Stimulated activated naive CD4-positive, alpha-beta T cell (primary cell): Measurements from ENCODE around the gene ZBTB14.

Experiments used
- DNase-seq, 6 experiments: peaks; one replicate each; lab custom pipeline; 2025; lab: John Stamatoyannopoulos, UW

Gene ZBTB14

DNA sequence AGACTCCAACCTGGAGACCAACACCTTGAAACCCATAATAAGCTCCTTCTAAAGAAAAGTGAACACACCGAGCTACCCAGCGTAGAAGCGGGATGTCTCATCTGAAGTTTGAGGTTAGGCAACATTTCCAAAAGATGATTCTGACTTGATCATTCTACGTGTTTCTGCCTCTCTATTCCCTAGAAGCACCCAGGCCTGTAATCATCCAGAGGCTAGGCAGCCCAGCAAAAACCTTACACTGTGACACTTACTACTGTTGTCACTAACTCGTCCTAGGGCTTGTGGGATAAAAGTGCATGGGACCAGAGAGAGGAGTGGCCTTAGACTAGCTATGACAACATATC, 1.4 kb downstream of the ZBTB14 start:
- peak in 2 of 6 experiments; percentile 41 to 60 for DNase-seq

DNA sequence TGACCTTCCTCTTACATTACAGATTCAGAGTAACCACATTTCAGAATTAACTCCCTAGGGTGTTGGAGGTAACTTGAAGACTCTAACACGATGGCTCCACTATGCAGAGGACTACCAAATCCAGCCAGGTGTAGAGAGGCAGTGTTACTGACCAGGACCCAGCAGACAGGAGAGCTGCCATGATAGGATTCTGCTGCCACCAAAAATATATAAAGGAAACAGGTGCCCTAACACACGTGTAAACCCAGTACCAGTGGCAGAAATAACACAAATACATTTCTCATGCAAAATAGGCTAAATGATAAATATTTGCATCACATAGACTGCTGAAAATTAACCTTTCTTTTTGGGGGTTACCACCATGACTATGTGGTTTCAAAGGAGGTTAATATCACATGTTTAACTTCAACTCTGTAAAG, 7.0 kb downstream of the ZBTB14 start:
- DNase-seq: no peak

DNA sequence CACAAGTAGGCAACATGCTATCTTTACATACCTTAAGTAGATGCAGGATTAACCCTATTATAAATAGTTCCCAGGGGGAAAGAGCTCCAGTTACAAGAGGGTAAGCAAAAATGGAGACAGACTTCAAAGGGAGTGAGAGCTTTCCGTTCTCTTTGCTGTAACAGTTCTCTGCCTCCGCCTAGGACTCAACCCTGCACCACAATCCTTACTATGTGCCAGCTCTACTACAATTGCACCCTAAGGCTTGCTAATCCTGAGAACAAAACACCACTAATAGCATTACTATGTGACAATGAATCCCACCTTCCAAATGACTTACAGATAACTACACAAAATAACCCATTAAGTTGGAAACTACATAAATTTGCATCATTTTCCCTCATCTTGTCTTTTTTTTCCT, 7.7 kb downstream of the ZBTB14 start:
- DNase-seq: no peak

DNA sequence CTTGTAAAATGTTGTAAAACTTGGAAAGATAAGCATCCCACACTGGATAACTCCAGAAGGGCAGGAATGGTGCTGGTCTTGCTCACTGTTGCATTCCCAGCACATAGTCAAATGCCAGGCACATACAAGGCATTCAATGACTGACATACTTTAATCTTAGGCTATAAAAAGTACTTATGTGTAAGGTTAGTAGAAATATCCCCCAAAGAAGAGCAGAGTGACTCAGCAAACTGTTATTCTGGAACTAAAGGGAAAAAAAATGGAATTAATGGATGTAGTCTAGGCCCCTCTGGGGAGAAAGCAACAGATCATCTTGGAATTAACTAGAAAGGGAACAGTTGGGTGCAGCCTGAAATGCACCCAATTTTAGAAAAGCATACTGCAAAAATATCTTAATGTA, 9.0 kb downstream of the ZBTB14 start:
- DNase-seq: no peak

DNA sequence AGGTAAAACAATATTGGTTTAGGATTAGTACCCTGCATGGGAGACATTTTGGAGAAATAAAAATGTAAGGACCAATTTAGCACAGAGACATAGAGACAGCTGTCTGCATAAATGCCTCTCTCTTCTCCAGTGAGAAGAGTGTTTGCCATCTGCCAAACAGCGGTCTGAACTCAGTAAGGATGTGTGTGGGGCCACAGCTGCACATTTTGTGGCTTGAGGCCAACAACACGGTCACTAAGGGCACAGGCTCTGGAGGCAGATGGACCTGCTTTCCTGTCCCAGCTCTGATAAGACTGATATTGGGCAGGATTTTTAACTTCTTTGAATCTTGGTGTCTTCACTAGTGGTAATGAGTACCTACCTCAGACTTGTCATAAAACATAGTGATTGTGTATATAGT, 10.2 kb downstream of the ZBTB14 start:
- DNase-seq: no peak

DNA sequence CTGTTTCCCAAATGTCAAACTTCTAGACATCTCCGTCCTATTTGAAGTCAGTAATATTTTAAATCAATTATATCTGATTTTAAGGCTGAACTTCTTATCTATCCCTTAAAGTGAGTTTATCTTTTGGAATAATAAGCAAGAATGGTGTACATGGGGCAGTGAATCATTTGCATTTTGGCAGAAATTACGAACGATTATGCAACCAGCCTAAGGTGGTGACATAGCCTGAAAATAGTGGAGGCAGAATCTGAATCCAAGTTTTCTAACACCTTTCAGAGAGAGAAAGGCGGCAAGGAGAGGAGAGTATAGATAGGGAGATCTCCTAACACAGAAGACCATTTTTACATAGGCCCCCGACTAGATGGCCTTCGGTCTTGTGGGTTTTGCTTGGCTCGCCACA, 10.7 kb downstream of the ZBTB14 start:
- no peak for DNase-seq

DNA sequence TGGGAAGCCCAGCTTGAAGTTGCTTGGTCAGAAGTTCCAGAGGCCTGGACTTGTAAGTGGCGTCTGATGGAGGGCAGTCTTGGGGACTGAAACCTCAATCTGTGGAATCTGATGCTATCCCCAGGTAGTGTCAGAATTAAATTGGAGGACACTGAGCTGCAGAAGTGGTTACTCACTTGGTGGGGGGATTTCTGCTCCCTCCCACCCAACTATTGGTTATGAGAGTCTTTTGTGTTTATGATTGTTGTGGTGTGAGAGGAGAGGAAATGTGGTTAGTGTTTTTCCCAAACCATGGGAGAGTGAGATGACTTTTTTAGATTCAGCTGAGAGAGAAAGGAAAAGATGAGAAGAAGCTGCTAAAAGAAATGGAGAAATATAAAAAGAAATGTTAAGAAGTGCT, 12.8 kb downstream of the ZBTB14 start:
- no peak for DNase-seq

DNA sequence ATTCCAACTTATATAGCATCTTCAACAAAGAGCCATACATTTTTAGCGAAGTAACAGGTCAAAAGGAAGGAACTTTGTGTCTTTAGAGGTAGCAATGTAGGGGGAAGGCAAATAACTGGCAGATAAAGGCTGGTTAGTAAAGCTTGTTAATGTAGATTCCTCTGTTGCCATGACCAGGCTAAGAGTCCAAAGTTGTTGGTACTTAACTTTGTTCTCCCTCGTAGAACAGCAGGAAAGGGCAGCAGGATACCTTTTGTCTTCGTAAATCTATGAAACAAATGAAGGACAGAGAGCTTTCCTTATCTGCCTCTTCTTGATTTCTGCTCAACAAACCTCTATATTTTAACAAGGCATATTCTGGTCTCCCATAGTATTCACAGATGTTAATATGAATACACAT, 18.6 kb downstream of the ZBTB14 start:
- no peak for DNase-seq

DNA sequence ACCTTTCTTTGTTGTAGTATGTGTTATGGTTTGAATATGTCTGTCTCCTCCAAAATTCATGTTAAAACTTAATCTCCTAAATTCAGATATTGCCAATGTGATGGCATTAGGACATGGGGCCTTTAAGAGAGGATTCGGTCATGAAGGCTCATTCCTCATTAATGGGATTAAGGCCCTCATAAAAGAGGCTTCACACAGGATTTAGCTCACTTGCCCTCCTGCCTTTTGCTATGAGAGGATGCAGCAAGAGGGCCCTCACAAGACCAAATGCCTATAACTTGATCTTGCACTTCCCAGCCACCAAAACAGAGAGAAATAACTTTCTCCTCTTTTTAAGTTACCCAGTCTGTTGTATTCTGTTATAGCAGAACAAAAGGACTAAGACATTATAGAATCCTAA, 19.7 kb downstream of the ZBTB14 start:
- DNase-seq: no peak

DNA sequence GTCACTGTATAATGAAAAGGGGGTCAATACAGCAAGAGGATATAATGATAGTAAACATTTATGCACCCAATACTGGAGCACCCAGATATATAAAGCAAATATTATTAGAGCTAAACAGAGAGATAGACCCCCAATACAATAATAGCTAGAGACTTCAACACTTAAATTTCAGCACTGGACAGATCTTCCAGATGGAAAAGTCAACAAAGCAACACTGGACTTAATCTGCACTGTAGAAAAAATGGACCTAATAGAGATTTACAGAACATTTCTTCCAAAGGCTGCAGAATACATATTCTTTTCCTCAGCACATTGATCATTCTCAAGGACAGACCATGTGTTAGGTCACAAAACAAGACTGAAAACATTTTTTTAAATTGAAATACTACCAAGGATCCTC, 26.7 kb downstream of the ZBTB14 start:
- no peak for DNase-seq

DNA sequence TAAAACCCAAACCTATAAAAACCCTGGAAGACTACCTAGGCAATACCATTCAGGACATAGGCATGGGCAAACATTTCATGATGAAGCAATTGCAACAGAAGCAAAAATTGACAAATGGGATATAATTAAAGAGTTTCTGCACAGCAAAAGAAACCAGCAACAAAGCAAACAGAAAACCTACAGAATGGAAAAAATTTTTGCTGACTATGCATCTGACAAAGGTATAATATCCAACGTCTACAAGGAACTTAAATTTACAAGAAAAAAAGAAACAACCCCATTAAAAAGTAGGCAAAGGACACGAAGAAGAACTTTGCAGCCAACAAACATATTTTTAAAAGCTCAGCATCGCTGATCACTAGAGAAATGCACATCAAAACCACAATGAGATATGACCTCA, 28.8 kb downstream of the ZBTB14 start:
- no peak for DNase-seq

DNA sequence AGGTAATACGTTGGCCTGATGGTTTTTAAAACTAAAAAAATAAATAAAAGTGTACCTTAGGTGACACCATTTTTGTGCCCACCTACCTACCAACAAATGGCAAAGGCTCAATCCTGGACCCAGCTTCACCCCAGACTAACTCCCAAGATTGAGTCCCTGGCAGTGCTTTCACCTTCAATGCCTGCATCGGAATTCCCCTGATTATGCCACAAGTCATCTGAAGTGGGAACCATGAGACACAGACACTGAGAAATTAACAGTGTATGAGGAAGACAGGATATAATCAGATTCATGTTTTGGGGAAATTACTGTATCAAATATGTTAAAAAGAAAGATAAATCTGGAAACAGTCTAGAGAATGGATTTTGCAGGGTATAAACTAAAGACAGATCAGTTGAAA, 41.6 kb downstream of the ZBTB14 start:
- no peak for DNase-seq

DNA sequence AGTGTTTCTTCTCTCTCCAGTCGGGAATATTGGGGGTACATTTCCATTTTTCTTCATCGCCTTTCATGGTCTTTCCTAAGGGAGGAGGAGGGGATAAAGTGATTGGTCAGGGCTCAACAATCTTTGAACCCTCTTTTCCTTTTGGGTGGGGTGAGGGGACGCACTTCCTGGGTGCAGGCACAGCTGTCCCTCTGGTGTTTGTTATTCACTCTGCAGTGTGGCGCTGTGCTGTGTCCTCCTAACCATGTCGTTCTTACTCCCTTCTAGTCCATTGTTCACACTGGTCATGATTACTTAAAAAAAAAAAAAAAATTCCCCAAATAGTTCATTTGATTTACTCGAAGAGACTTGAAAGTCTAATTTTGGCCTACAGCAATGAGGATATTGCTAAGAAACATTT, 44.4 kb downstream of the ZBTB14 start:
- no peak for DNase-seq

DNA sequence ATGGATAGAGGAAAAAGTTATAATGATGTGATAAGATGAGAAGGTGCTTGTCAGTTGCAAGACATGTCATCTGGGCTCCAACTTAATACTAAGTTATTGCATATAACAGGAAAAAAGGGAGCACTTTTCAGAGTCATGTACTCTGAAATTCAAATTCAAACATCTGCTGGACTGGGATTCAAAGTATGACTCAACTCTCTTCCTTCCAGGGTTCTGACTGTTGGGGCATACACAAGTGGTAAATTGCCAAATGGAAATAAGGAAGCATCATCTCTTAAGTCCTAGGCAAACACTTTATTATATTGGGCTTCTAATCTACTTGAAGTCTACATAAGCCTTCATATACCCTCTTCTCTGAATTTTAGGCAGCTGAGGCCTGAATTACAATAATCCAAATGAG, 44.9 kb downstream of the ZBTB14 start:
- no peak for DNase-seq

DNA sequence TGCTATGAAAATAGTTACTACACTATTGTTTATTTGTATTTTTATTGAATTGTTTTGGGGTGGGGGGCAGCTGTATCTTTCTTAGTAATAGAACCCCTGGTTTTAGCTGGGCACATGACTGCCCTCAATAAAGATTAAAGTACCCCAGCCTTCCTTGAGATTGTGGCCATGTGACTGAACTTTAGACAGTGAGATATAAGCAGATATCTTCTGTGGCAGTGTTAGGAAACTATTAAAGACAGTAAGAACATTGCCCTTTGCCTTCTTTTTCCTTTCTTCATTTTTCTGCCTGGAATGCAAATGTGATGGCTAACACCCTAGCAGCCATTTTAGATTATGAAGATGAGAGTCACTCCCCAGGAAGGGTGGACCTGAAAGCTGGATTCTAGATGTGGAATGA, 50.6 kb downstream of the ZBTB14 start:
- no peak for DNase-seq

DNA sequence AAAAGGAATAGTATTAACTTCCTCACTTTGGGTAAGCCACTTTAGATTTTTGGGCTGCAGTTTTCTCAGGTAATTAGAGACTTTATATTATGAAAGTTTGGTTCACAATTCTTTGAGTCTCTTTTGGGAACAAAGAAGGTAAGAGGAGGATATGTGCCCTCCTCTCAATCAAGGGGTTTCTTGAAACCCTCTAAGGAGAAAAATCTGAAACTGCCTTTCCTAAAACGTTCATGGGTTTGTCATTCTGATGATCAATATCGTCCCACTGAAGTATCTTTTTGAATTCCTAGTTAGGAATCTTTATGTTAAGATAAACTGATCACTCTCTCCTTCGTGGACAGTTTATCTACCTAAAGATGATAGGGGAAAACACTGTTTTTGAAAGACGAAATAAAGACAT, 56.1 kb downstream of the ZBTB14 start:
- no peak for DNase-seq
